IMR-90 (cell line): ENCODE data around the gene DCLRE1A. TPM values are rescaled to one million over a fixed set of nuclear protein-coding genes. Genes with fewer than 3 reads are reported as not detected.

Source experiments
- ATAC-seq: fragments of 200-7000 bp; cut with Tn5 transposase; 2 replicates; pipeline ENCODE4 v1.9.1; 2020; ENCODE audit warnings: low read depth, mild to moderate bottlenecking, moderate library complexity
- BruUV-seq: library from RNA; stranded (reverse); fragments of 400-500 nt; replicated peaks from 2 replicates; lab custom pipeline; 2021; lab: Mats Ljungman, UMichigan
- CTCF ChIA-PET: fragments of 300-600 bp; formaldehyde crosslinking; extraction: SDS; loops from one replicate; lab custom pipeline; 2021; ENCODE audit warnings: antibody characterized with exemption; lab: Yijun Ruan, JAX
- POLR2A ChIA-PET: fragments of 300-600 bp; sonication (Branson Sonifier 250); formaldehyde crosslinking; loops from one replicate; lab custom pipeline; 2022; ENCODE audit warnings: antibody characterized with exemption; ENCODE audit not compliant: unreplicated experiment; lab: Charles Lee
- DNase-seq: peaks from one replicate; pipeline ENCODE4 v3.0.0; 2013
- H2AFZ ChIP-seq: replicated peaks from 2 replicates; pipeline ENCODE3; 2013; ENCODE audit warnings: low read length, mild to moderate bottlenecking; ENCODE audit not compliant: poor library complexity
- H2AK5ac ChIP-seq: 2 replicates; pipeline ENCODE4 v1.6.1; 2013; ENCODE audit warnings: low read depth, low read length, inconsistent platforms
- H2AK9ac ChIP-seq: replicated peaks from 2 replicates; pipeline ENCODE3; 2013; ENCODE audit warnings: mild to moderate bottlenecking, low read depth, low read length, moderate library complexity; ENCODE audit not compliant: poor library complexity
- H2BK120ac ChIP-seq: 2 replicates; pipeline ENCODE4 v1.6.1; 2013; ENCODE audit warnings: low read depth, low read length, inconsistent platforms
- H2BK15ac ChIP-seq: 3 replicates; pipeline ENCODE4 v1.6.1; 2013; ENCODE audit warnings: low read depth, low read length, inconsistent platforms
- H2BK20ac ChIP-seq: 2 replicates; pipeline ENCODE4 v1.6.1; 2013; ENCODE audit warnings: low read depth, mild to moderate bottlenecking, inconsistent platforms, low read length, moderate library complexity
- H2BK5ac ChIP-seq: 2 replicates; pipeline ENCODE4 v1.6.1; 2013; ENCODE audit warnings: mild to moderate bottlenecking, low read depth, low read length, inconsistent platforms; ENCODE audit not compliant: poor library complexity, severe bottlenecking
- H3K14ac ChIP-seq: replicated peaks from 2 replicates; pipeline ENCODE4 v1.6.1; 2013; ENCODE audit warnings: low read depth, low read length, inconsistent platforms
- H3K18ac ChIP-seq: 2 replicates; pipeline ENCODE4 v1.6.1; 2013; ENCODE audit warnings: low read depth, low read length, control low read depth
- H3K23ac ChIP-seq: 2 replicates; pipeline ENCODE4 v1.6.1; 2013; ENCODE audit warnings: low read depth, low read length, inconsistent platforms
- H3K27ac ChIP-seq: 2 replicates; pipeline ENCODE4 v1.5.1; 2013; ENCODE audit warnings: mild to moderate bottlenecking, control low read depth, low read length; ENCODE audit not compliant: insufficient read depth
- H3K27me3 ChIP-seq: 2 replicates; pipeline ENCODE4 v1.6.1; 2013; ENCODE audit warnings: low read length; ENCODE audit not compliant: control insufficient read depth, insufficient read depth
- H3K36me3 ChIP-seq: 2 replicates; pipeline ENCODE4 v1.6.1; 2013; ENCODE audit warnings: low read length, mixed read lengths; ENCODE audit not compliant: control insufficient read depth, insufficient read depth
- H3K4ac ChIP-seq: 2 replicates; pipeline ENCODE4 v1.6.1; 2013; ENCODE audit warnings: low read depth, low read length, inconsistent platforms
- H3K4me1 ChIP-seq: 2 replicates; pipeline ENCODE4 v1.6.1; 2013; ENCODE audit warnings: low read length, mixed read lengths; ENCODE audit not compliant: control insufficient read depth, insufficient read depth
- H3K4me2 ChIP-seq: 2 replicates; pipeline ENCODE4 v1.6.1; 2013; ENCODE audit warnings: low read depth, mild to moderate bottlenecking, control low read depth, low read length, moderate library complexity
- H3K4me3 ChIP-seq: 2 replicates; pipeline ENCODE4 v1.5.1; 2013; ENCODE audit warnings: low read depth, mild to moderate bottlenecking, control low read depth, low read length, moderate library complexity; ENCODE audit not compliant: insufficient read depth
- H3K56ac ChIP-seq: 2 replicates; pipeline ENCODE4 v1.6.1; 2013; ENCODE audit warnings: low read length, inconsistent platforms; ENCODE audit not compliant: insufficient read depth; ENCODE audit errors: extremely low read depth
- H3K79me1 ChIP-seq, 2 experiments: 2 replicates each; pipeline ENCODE4 v1.6.1; 2013; ENCODE audit warnings: low read length in 2 of 2, inconsistent platforms in 1 of 2, low read depth in 1 of 2
- H3K9ac ChIP-seq: 2 replicates; pipeline ENCODE4 v1.6.1; 2013; ENCODE audit warnings: low read depth, low read length, control low read depth
- H3K9me1 ChIP-seq: 2 replicates; pipeline ENCODE4 v1.6.1; 2013; ENCODE audit warnings: low read length, inconsistent platforms; ENCODE audit not compliant: insufficient read depth
- H3K9me3 ChIP-seq: 2 replicates; pipeline ENCODE4 v1.6.1; 2013; ENCODE audit warnings: low read length; ENCODE audit not compliant: control insufficient read depth, insufficient read depth
- H4K20me1 ChIP-seq: 2 replicates; pipeline ENCODE4 v1.6.1; 2013; ENCODE audit warnings: low read length, inconsistent platforms; ENCODE audit not compliant: insufficient read depth
- H4K5ac ChIP-seq: 2 replicates; pipeline ENCODE4 v1.6.1; 2013; ENCODE audit warnings: mild to moderate bottlenecking, low read depth, low read length, control low read depth
- H4K8ac ChIP-seq, 2 experiments: 2 replicates each; pipeline ENCODE4 v1.6.1; 2013; ENCODE audit warnings: low read depth in 2 of 2, low read length in 2 of 2, control low read depth in 1 of 2, inconsistent platforms in 1 of 2
- H4K91ac ChIP-seq: 2 replicates; pipeline ENCODE4 v1.6.1; 2013; ENCODE audit warnings: low read depth, low read length, inconsistent platforms; ENCODE audit not compliant: insufficient read depth
- BHLHE40 ChIP-seq: fragments of 150-350 bp; IDR thresholded peaks from 2 replicates; pipeline ENCODE4 v1.6.1; 2016; ENCODE audit warnings: mild to moderate bottlenecking, low read depth, low read length
- CEBPB ChIP-seq: IDR thresholded peaks from 2 replicates; pipeline ENCODE4 v1.6.1; 2012; ENCODE audit warnings: low read depth, low read length, improper control_type of control experiment
- CHD1 ChIP-seq: IDR thresholded peaks from 2 replicates; pipeline ENCODE4 v1.6.1; 2012; ENCODE audit warnings: low read depth, low read length, improper control_type of control experiment
- FOS ChIP-seq: fragments of 150-350 bp; IDR thresholded peaks from 2 replicates; pipeline ENCODE4 v1.6.1; 2016; ENCODE audit warnings: low read depth, low read length
- MAFK ChIP-seq: IDR thresholded peaks from 2 replicates; pipeline ENCODE4 v1.6.1; 2012; ENCODE audit warnings: low read depth, low read length, improper control_type of control experiment
- MAZ ChIP-seq: IDR thresholded peaks from 2 replicates; pipeline ENCODE4 v1.6.1; 2012; ENCODE audit warnings: low read depth, mild to moderate bottlenecking, low read length, improper control_type of control experiment, moderate library complexity, borderline replicate concordance
- MXI1 ChIP-seq: IDR thresholded peaks from 2 replicates; pipeline ENCODE4 v1.6.1; 2012; ENCODE audit warnings: low read depth, mild to moderate bottlenecking, low read length, moderate library complexity, borderline replicate concordance
- NFE2L2 ChIP-seq: fragments of 150-350 bp; IDR thresholded peaks from 2 replicates; pipeline ENCODE4 v1.6.1; 2016; ENCODE audit warnings: low read depth, mild to moderate bottlenecking, low read length
- POLR2A ChIP-seq: IDR thresholded peaks from 2 replicates; pipeline ENCODE4 v1.6.1; 2012; ENCODE audit warnings: mild to moderate bottlenecking, low read depth, low read length
- RAD21 ChIP-seq: IDR thresholded peaks from 2 replicates; pipeline ENCODE4 v1.6.1; 2012; ENCODE audit warnings: low read length, improper control_type of control experiment
- RCOR1 ChIP-seq: IDR thresholded peaks from 2 replicates; pipeline ENCODE4 v1.6.1; 2012; ENCODE audit warnings: mild to moderate bottlenecking, low read length, improper control_type of control experiment; ENCODE audit not compliant: insufficient replicate concordance
- RFX5 ChIP-seq: IDR thresholded peaks from 2 replicates; pipeline ENCODE4 v1.8.0; 2012; ENCODE audit warnings: low read depth, mild to moderate bottlenecking, low read length, moderate library complexity
- SMC3 ChIP-seq: fragments of 150-350 bp; IDR thresholded peaks from 2 replicates; pipeline ENCODE4 v1.6.1; 2016; ENCODE audit warnings: low read depth, mild to moderate bottlenecking, antibody characterized with exemption, low read length, moderate library complexity
- USF2 ChIP-seq: fragments of 150-350 bp; IDR thresholded peaks from 2 replicates; pipeline ENCODE4 v1.6.1; 2017; ENCODE audit warnings: mild to moderate bottlenecking, antibody characterized with exemption, low read length, low read depth
- WGBS, 2 experiments: methylation state at CpG; one replicate each; pipeline versions ENCODE4 v1.1.5 to v1.1.7; 2013; ENCODE audit warnings: missing lambda C conversion rate in 2 of 2; ENCODE audit not compliant: insufficient read length in 1 of 2; ENCODE audit errors: extremely low coverage in 2 of 2; 5-methylcytosine and 5-hydroxymethylcytosine counted together
- dilution Hi-C: fragments of 300-500 bp; cut with HindIII; formaldehyde crosslinking; loops from one replicate; pipeline ENCODE4 v1.14.3; 2018; ENCODE audit warnings: low sequenced_read_pairs; ENCODE audit not compliant: unreplicated experiment
- in situ Hi-C: fragments of 300-500 bp; cut with MboI; formaldehyde crosslinking; loops from 3 replicates; pipeline ENCODE4 v1.14.3; 2019; ENCODE audit warnings: low sequenced_read_pairs, inconsistent platforms, mixed read lengths
- intact Hi-C: fragments of 100-400 bp; cut with micrococcal nuclease; formaldehyde crosslinking; loops from 2 replicates; pipeline ENCODE4 v1.10.0; 2022
- polyA plus RNA-seq, 3 experiments: library from polyadenylated mRNA; depleted of rRNA; stranded (reverse); fragments of >200 nt; gene quantifications; 2 replicates each; pipeline ENCODE4 v1.2.3, GENCODE V29; 2012; ENCODE audit warnings: low replicate concordance in 1 of 3
- total RNA-seq: library from RNA; depleted of rRNA; stranded (reverse); fragments of >200 nt; gene quantifications from 2 replicates; pipeline ENCODE4 v1.2.3, GENCODE V29; 2012
- TF ChIP-seq, protein P1 (sequence below): conservative IDR thresholded peaks from 2 replicates; pipeline ENCODE4 v1.5.1; 2012; ENCODE audit warnings: mild to moderate bottlenecking, low read depth, low read length, improper control_type of control experiment
- TF ChIP-seq, protein P2 (sequence below): fragments of 150-350 bp; IDR thresholded peaks from 2 replicates; pipeline ENCODE4 v1.6.1; 2016; ENCODE audit warnings: low read depth, mild to moderate bottlenecking, low read length, moderate library complexity, borderline replicate concordance

Gene DCLRE1A
- total and polyA plus RNA-seq, 2 of the 4 experiments (the other 2 are of a cell fraction) = 3.1 to 6.3 TPM

GRCh38 chr10:113853578-113854012 is 287 bp downstream of the DCLRE1A start:
- no peaks in the 10 kb centered on the region for H3K9me1 ChIP-seq
- H4K91ac ChIP-seq = no peak overlapping the region
- H2BK20ac ChIP-seq = no peak overlapping the region
- no peak for TF ChIP-seq BHLHE40
- TF ChIP-seq RCOR1 = no peak
- no peak for TF ChIP-seq CEBPB
- TF ChIP-seq MXI1 = no peak
- no peak for TF ChIP-seq POLR2A
- no peak for TF ChIP-seq CHD1
- no peak for TF ChIP-seq FOS
- TF ChIP-seq MAZ = no peak
- no peak for TF ChIP-seq MAFK
- TF ChIP-seq USF2 = no peak
- TF ChIP-seq NFE2L2 = no peak
- TF ChIP-seq RAD21 = no peak
- TF ChIP-seq SMC3 = no peak
- TF ChIP-seq, protein P1, sequence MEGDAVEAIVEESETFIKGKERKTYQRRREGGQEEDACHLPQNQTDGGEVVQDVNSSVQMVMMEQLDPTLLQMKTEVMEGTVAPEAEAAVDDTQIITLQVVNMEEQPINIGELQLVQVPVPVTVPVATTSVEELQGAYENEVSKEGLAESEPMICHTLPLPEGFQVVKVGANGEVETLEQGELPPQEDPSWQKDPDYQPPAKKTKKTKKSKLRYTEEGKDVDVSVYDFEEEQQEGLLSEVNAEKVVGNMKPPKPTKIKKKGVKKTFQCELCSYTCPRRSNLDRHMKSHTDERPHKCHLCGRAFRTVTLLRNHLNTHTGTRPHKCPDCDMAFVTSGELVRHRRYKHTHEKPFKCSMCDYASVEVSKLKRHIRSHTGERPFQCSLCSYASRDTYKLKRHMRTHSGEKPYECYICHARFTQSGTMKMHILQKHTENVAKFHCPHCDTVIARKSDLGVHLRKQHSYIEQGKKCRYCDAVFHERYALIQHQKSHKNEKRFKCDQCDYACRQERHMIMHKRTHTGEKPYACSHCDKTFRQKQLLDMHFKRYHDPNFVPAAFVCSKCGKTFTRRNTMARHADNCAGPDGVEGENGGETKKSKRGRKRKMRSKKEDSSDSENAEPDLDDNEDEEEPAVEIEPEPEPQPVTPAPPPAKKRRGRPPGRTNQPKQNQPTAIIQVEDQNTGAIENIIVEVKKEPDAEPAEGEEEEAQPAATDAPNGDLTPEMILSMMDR = no peak
- no peak for TF ChIP-seq RFX5
- TF ChIP-seq, protein P2, sequence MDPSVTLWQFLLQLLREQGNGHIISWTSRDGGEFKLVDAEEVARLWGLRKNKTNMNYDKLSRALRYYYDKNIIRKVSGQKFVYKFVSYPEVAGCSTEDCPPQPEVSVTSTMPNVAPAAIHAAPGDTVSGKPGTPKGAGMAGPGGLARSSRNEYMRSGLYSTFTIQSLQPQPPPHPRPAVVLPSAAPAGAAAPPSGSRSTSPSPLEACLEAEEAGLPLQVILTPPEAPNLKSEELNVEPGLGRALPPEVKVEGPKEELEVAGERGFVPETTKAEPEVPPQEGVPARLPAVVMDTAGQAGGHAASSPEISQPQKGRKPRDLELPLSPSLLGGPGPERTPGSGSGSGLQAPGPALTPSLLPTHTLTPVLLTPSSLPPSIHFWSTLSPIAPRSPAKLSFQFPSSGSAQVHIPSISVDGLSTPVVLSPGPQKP = no peak
- H3K23ac ChIP-seq = no peak overlapping the region
- no peaks in the 10 kb centered on the region for H4K20me1 ChIP-seq
- H3K56ac ChIP-seq = 0 out of 2 replicates have a peak overlapping the region, but pooled peaks have one; percentile 0
- H3K27me3 ChIP-seq = no peaks in the 10 kb centered on the region
- peak overlapping the region; percentile 99 for H4K8ac ChIP-seq
- ChIA-PET POLR2A (no interaction called here), CTCF (no interaction called here)
- WGBS, 2 experiments = 7% methylated on average over 4 of the region's 10 CpGs; no CpG with 5 or more reads in 1 of the 2 experiments
- intact Hi-C loops (loop anchor here (1.0 to 2.0 kb wide), 2 partner anchors 54 to 145 kb away; no protein-coding TSS in a partner anchor), dilution Hi-C loops (no loop called here), in situ Hi-C loops (no loop called here)
- H3K4ac ChIP-seq = no peak overlapping the region
- H3K79me1 ChIP-seq = peaks cover 13 to 23% of the 10 kb centered on the region in 2 experiments
- BruUV-seq = no TSS peak
- no peak overlapping the region for H2BK120ac ChIP-seq
- peak overlapping the region; percentile 92 for H3K4me3 ChIP-seq
- H3K4me1 ChIP-seq = peaks cover 2% of the 10 kb centered on the region; the same call in 1 of the 2 replicates
- peak overlapping the region; percentile 91; the same call in 1 of the 2 replicates for H3K27ac ChIP-seq
- H4K5ac ChIP-seq = peak overlapping the region; percentile 43
- H2BK15ac ChIP-seq = no peak overlapping the region
- H3K9ac ChIP-seq = peak overlapping the region; percentile 98
- DNase-seq = peak; percentile 6
- H3K36me3 ChIP-seq = no peaks in the 10 kb centered on the region
- no peaks in the 10 kb centered on the region for H3K9me3 ChIP-seq
- peak overlapping the region; percentile 100 for H2AFZ ChIP-seq
- H2BK5ac ChIP-seq = no peak overlapping the region
- peak overlapping the region; percentile 90 for H3K4me2 ChIP-seq
- H2AK5ac ChIP-seq = no peak overlapping the region
- H3K18ac ChIP-seq = no peak overlapping the region
- no peak overlapping the region for H3K14ac ChIP-seq
- ATAC-seq = no peak
- no peak overlapping the region for H2AK9ac ChIP-seq
